ENCODE data around the gene WDSUB1. TPM values are rescaled to one million over a fixed set of nuclear protein-coding genes. Genes with fewer than 3 reads are reported as not detected.

Gene WDSUB1, protein sequence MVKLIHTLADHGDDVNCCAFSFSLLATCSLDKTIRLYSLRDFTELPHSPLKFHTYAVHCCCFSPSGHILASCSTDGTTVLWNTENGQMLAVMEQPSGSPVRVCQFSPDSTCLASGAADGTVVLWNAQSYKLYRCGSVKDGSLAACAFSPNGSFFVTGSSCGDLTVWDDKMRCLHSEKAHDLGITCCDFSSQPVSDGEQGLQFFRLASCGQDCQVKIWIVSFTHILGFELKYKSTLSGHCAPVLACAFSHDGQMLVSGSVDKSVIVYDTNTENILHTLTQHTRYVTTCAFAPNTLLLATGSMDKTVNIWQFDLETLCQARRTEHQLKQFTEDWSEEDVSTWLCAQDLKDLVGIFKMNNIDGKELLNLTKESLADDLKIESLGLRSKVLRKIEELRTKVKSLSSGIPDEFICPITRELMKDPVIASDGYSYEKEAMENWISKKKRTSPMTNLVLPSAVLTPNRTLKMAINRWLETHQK
- total RNA-seq (10 to 100 TPM in 5 of 7 donors, 1 to 10 TPM in 2; 8.1 to 14.8 (median 11.4) TPM), polyA plus RNA-seq (1 to 10 TPM; 5.2 to 7.4 (median 7.4) TPM)
- long read RNA-seq, donor 1, partial matches to known transcripts: 0 of 3 reads
- long read RNA-seq, donor 1, other reads (novel, unspliced or antisense): 0 of 3 reads
- long read RNA-seq, donor 2, transcript WDSUB1-202 (11 exons, 1,912 nt): major isoform, 5 of 5 reads
- long read RNA-seq, donor 2, partial matches to known transcripts: 0 of 5 reads
- long read RNA-seq, donor 2, other reads (novel, unspliced or antisense): 0 of 5 reads

DNA sequence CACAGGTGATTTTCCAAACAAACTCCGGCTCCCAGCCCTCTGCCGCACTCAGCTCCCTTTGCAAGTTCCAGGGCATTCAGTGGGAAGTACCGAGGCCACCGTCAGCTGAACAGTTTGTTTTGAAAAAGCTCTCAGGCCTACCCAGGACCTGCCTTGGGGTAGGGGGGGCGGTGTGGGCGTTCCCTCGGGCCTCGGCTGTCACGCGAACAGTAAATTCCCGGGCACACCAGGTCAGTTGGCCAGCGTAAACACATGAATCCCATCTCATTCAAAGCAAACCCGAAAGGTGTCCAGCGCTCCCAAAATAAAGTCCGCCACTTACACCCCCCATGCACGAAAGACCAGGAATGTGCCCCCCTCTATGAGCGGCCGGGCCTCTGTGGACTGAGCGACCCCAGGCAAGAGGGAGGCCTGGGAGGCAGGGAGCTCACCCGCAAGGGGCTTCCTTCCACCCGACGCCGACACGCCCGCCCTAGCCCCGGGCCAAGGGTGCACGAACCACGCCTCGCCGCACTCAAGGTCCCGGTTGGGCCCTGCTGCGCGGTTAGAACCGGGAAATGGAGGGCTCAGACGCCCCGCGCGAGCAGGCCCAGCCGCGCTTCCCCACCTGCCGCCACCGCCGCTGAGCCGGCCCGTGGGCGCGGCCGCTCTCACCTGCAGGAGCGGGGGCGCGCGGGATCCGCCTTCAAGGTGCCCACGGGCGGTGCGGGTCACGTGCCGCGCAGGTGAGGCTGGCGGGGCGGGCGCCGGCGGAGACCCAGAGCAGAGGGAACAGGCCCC lies at the start of gene WDSUB1:
Gene WDSUB1 (minus strand): TSS at position 775 of the 780 bp plus-strand sequence. CDS start 3,634 bp downstream, outside the sequence.
- peak within 1 kb of the TSS; percentile 74 to 96 (median 90) for H3K4me3 ChIP-seq
- no peaks in the 10 kb centered on the region for H3K9me3 ChIP-seq
- intact Hi-C loops (cut with DNase I; ENCODE audit: low total_unique reads): no loop called here
- no peaks in the 10 kb centered on the region for H3K27me3 ChIP-seq (replicated peaks in 1 of 7)
- peaks cover 9 to 72% (median 42%) of the 10 kb centered on the region in 6 donors for H3K4me1 ChIP-seq
- peak within 1 kb of the TSS; percentile 82 to 94 (median 90) for H3K27ac ChIP-seq
- H3K36me3 ChIP-seq: peaks cover 0 to 15% (median 6%) of the 10 kb centered on the region in 6 donors
- peak; percentile 89 for DNase-seq
- no peak for TF ChIP-seq POLR2A (IDR thresholded peaks at IDR 0.05)
- TF ChIP-seq POLR2AphosphoS5 (IDR thresholded peaks at IDR 0.05): peak in 1 of 3 donors; percentile 20
- WGBS, 5 donors: 2 to 7% (median 4%) methylated on average over 14 to 64 of the region's 64 CpGs

- no peak for DNase-seq
- 75 to 91% (median 88%) methylated on average over 5 of the region's 5 CpGs for WGBS, 5 donors
- H3K4me1 ChIP-seq: peaks cover 0 to 7% (median 0%) of the 10 kb centered on the region in 6 donors
- TF ChIP-seq POLR2A (IDR thresholded peaks at IDR 0.05) (no peak), POLR2AphosphoS5 (IDR thresholded peaks at IDR 0.05) (no peak)
- TF ChIP-seq, protein P1, sequence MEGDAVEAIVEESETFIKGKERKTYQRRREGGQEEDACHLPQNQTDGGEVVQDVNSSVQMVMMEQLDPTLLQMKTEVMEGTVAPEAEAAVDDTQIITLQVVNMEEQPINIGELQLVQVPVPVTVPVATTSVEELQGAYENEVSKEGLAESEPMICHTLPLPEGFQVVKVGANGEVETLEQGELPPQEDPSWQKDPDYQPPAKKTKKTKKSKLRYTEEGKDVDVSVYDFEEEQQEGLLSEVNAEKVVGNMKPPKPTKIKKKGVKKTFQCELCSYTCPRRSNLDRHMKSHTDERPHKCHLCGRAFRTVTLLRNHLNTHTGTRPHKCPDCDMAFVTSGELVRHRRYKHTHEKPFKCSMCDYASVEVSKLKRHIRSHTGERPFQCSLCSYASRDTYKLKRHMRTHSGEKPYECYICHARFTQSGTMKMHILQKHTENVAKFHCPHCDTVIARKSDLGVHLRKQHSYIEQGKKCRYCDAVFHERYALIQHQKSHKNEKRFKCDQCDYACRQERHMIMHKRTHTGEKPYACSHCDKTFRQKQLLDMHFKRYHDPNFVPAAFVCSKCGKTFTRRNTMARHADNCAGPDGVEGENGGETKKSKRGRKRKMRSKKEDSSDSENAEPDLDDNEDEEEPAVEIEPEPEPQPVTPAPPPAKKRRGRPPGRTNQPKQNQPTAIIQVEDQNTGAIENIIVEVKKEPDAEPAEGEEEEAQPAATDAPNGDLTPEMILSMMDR (IDR thresholded peaks at IDR 0.05 in 8 of 11, conservative IDR thresholded peaks at IDR 0.05 in 3 of 11): no peak
- no peak overlapping the region for H3K4me3 ChIP-seq
- H3K27me3 ChIP-seq (replicated peaks in 1 of 7): no peaks in the 10 kb centered on the region
- peaks cover 0 to 75% (median 22%) of the 10 kb centered on the region in 6 donors for H3K36me3 ChIP-seq
- intact Hi-C loops (cut with DNase I; ENCODE audit: low total_unique reads): no loop called here
- H3K27ac ChIP-seq: peak overlapping the region in 6 of 8 donors; percentile 43 to 84 (median 66)
- no peaks in the 10 kb centered on the region for H3K9me3 ChIP-seq
Observed at GRCh38 chr2:159326569-159327255, 40.2 kb upstream of the WDSUB1 start.

GRCh38 chr2:159322419-159322818 lies 35.9 kb upstream of the WDSUB1 start:
- H3K9me3 ChIP-seq: no peaks in the 10 kb centered on the region
- H3K4me3 ChIP-seq: no peak overlapping the region
- peaks cover 0 to 7% (median 0%) of the 10 kb centered on the region in 6 donors for H3K4me1 ChIP-seq
- H3K36me3 ChIP-seq: peaks cover 0 to 81% (median 16%) of the 10 kb centered on the region in 6 donors
- no peak overlapping the region for H3K27ac ChIP-seq
- H3K27me3 ChIP-seq (replicated peaks in 1 of 7): no peaks in the 10 kb centered on the region
- intact Hi-C loops (cut with DNase I; ENCODE audit: low total_unique reads): no loop called here
- TF ChIP-seq, protein P1 (IDR thresholded peaks at IDR 0.05 in 8 of 11, conservative IDR thresholded peaks at IDR 0.05 in 3 of 11): no peak
- TF ChIP-seq POLR2AphosphoS5 (IDR thresholded peaks at IDR 0.05) (no peak), POLR2A (IDR thresholded peaks at IDR 0.05) (no peak)
- no peak for DNase-seq
